ENCODE data around the gene ANP32B.

Gene ANP32B

GRCh38 chr9:98021306-98022040, 38.3 kb downstream of the ANP32B start:
- Histone ChIP-seq H2AFZ (ENCODE audit: low read depth) (no peak overlapping the region), H3K9ac (no peak overlapping the region), H3K4me1 (ENCODE audit: low read depth, poor library complexity, severe bottlenecking) (peaks cover 20% of the 10 kb centered on the region), H3K4me2 (no peak overlapping the region), H3K36me3 (ENCODE audit: insufficient read depth) (peaks cover 3% of the 10 kb centered on the region; the same call in 1 of the 2 replicates), H3K27ac (no peak overlapping the region; the same call in 1 of the 2 replicates), H3K27me3 (ENCODE audit: insufficient read depth, low read depth) (no peaks in the 10 kb centered on the region), H3K79me2 (ENCODE audit: insufficient read depth, low read depth) (no peaks in the 10 kb centered on the region), H3K4me3 (IDR thresholded peaks at IDR 0.05; ENCODE audit: insufficient read depth, low read depth, low read length) (no peak overlapping the region), H4K20me1 (ENCODE audit: insufficient read depth) (no peaks in the 10 kb centered on the region)
- TF ChIP-seq, protein P1, sequence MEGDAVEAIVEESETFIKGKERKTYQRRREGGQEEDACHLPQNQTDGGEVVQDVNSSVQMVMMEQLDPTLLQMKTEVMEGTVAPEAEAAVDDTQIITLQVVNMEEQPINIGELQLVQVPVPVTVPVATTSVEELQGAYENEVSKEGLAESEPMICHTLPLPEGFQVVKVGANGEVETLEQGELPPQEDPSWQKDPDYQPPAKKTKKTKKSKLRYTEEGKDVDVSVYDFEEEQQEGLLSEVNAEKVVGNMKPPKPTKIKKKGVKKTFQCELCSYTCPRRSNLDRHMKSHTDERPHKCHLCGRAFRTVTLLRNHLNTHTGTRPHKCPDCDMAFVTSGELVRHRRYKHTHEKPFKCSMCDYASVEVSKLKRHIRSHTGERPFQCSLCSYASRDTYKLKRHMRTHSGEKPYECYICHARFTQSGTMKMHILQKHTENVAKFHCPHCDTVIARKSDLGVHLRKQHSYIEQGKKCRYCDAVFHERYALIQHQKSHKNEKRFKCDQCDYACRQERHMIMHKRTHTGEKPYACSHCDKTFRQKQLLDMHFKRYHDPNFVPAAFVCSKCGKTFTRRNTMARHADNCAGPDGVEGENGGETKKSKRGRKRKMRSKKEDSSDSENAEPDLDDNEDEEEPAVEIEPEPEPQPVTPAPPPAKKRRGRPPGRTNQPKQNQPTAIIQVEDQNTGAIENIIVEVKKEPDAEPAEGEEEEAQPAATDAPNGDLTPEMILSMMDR (conservative IDR thresholded peaks at IDR 0.05; ENCODE audit: low read depth, low read length), result no peak

GRCh38 chr9:98022447-98022846, 39.3 kb downstream of the ANP32B start:
- no peaks in the 10 kb centered on the region for H3K27me3 ChIP-seq (ENCODE audit: insufficient read depth, low read depth)
- TF ChIP-seq, protein P1 (conservative IDR thresholded peaks at IDR 0.05; ENCODE audit: low read depth, low read length), result no peak
- no peak overlapping the region for H3K4me3 ChIP-seq (IDR thresholded peaks at IDR 0.05; ENCODE audit: insufficient read depth, low read depth, low read length)
- H3K27ac ChIP-seq, result no peak overlapping the region
- H3K4me1 ChIP-seq (ENCODE audit: low read depth, poor library complexity, severe bottlenecking), result peaks cover 10% of the 10 kb centered on the region
- peaks cover 3% of the 10 kb centered on the region; the same call in 1 of the 2 replicates for H3K36me3 ChIP-seq (ENCODE audit: insufficient read depth)
- H2AFZ ChIP-seq (ENCODE audit: low read depth), result no peak overlapping the region
- no peaks in the 10 kb centered on the region for H4K20me1 ChIP-seq (ENCODE audit: insufficient read depth)
- H3K79me2 ChIP-seq (ENCODE audit: insufficient read depth, low read depth), result no peaks in the 10 kb centered on the region
- no peak overlapping the region for H3K4me2 ChIP-seq
- no peak overlapping the region for H3K9ac ChIP-seq

DNA sequence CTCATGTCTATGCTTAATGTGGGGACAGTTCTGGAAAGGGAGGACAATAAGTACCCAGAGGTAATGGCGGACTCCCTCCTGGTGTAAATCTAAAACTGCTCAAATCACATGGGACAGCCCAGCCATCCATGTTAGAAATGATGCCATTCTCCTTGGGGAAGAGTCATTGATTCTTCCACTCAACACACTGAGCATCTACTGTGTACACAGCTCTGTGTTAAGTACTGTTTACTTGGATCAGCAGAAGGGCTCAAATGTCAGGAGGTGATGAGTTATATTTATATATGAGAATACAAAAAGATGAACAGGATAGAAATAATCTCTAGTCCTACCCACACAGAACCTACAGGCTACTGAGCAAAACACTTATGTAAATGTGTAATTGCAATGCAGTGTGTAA, 41.6 kb downstream of the ANP32B start:
- H3K27me3 ChIP-seq (ENCODE audit: insufficient read depth, low read depth), result no peaks in the 10 kb centered on the region
- H3K4me3 ChIP-seq (IDR thresholded peaks at IDR 0.05; ENCODE audit: insufficient read depth, low read depth, low read length), result no peak overlapping the region
- H2AFZ ChIP-seq (ENCODE audit: low read depth), result no peak overlapping the region
- no peaks in the 10 kb centered on the region for H3K4me1 ChIP-seq (ENCODE audit: low read depth, poor library complexity, severe bottlenecking)
- H3K4me2 ChIP-seq, result no peak overlapping the region
- no peaks in the 10 kb centered on the region for H3K79me2 ChIP-seq (ENCODE audit: insufficient read depth, low read depth)
- H3K27ac ChIP-seq, result no peak overlapping the region
- H3K36me3 ChIP-seq (ENCODE audit: insufficient read depth), result no peaks in the 10 kb centered on the region
- H3K9ac ChIP-seq, result no peak overlapping the region
- TF ChIP-seq, protein P1 (conservative IDR thresholded peaks at IDR 0.05; ENCODE audit: low read depth, low read length), result no peak
- no peaks in the 10 kb centered on the region for H4K20me1 ChIP-seq (ENCODE audit: insufficient read depth)

- Histone ChIP-seq H4K20me1 (ENCODE audit: insufficient read depth) (no peaks in the 10 kb centered on the region), H3K4me2 (no peak overlapping the region)
- TF ChIP-seq, protein P1 (conservative IDR thresholded peaks at IDR 0.05; ENCODE audit: low read depth, low read length), result no peak
These were observed 48.0 kb downstream of the ANP32B start for GRCh38 chr9:98031169-98031568.

More at GRCh38 chr9:98031169-98031568, 48.0 kb downstream of the ANP32B start:
- Histone ChIP-seq H3K4me1 (ENCODE audit: low read depth, poor library complexity, severe bottlenecking) (no peaks in the 10 kb centered on the region), H3K4me3 (IDR thresholded peaks at IDR 0.05; ENCODE audit: insufficient read depth, low read depth, low read length) (no peak overlapping the region), H3K36me3 (ENCODE audit: insufficient read depth) (no peaks in the 10 kb centered on the region), H3K27ac (no peak overlapping the region), H3K9ac (no peak overlapping the region), H2AFZ (ENCODE audit: low read depth) (no peak overlapping the region), H3K27me3 (ENCODE audit: insufficient read depth, low read depth) (no peaks in the 10 kb centered on the region), H3K79me2 (ENCODE audit: insufficient read depth, low read depth) (no peaks in the 10 kb centered on the region)
